ENCODE measurements around the gene COPE.

The COPE gene

DNA sequence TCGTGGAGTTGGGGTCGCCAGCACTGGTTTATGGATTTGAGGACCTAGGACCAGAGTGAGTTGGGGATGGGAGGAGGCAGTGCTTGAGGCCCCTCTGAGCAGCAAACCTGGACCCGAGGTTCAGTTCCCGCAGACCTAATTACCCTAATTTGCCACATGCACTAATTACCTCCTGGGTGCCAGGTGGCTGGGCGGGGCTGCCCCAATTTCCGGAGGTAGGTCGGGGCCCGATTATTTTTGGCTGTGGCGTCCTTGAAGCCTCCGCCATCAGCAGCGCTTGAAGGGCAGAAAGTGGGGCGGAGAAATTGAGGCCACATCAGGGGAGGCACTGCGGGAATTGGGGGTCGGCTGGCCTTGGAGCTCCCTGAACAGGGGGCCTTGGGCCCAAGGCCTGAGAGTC, 27.7 kb upstream of the COPE start:
- H3K4me1 ChIP-seq (ENCODE audit: insufficient read depth, low read length), result no peaks in the 10 kb centered on the region

DNA sequence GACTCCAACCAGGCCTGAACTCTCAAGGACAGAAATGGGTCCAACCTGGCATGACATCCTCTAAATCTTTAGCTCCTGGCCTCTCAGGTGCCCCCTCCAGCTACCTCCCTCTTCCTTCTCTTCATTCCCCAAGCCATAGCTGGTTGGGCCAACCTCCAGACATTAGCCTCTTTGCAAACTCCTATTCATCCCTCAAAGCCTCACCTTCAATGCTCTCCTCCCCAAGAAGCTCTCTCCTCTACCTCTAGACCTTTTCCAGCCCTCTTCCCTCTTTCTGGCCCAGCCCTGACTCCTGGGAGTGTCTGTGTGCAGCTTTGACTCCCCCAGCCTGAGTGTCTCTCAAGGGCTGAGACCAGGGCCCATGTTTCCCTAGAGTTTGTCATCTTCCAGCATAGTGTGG, 27.1 kb upstream of the COPE start:
- Histone ChIP-seq H3K9me3 (ENCODE audit: control insufficient read depth, insufficient read depth, low read length) (no peaks in the 10 kb centered on the region), H3K4me1 (ENCODE audit: insufficient read depth, low read length) (peaks cover 5% of the 10 kb centered on the region; the same call in 1 of the 2 replicates), H3K9ac (ENCODE audit: low read depth, low read length) (no peak overlapping the region), H3K36me3 (ENCODE audit: insufficient read depth, low read length) (no peaks in the 10 kb centered on the region)

More for the DNA sequence above, 27.7 kb upstream of the COPE start:
- H3K9ac ChIP-seq (ENCODE audit: low read depth, low read length), result no peak overlapping the region
- no peaks in the 10 kb centered on the region for H3K36me3 ChIP-seq (ENCODE audit: insufficient read depth, low read length)
- no peaks in the 10 kb centered on the region for H3K9me3 ChIP-seq (ENCODE audit: control insufficient read depth, insufficient read depth, low read length)

DNA sequence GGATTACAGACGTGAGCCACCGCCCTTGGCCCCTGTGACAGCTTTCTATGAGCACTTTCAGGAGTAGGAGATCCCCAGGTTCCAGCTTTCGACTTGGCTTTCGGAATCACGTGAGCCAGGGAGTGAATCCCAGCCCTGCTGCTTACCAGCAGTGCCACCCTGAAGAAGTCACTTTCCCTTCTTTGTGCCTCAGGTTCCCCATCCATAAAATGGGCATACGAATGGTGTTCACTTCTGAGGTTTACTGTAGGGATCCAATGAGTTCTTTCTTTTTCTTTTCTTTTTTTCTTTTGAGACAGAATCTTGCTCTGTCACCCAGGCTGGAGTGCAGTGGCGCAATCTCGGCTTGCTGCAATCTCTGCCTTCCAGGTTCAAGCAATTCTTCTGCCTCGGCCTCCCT, 26.1 kb upstream of the COPE start:
- Histone ChIP-seq H3K9me3 (ENCODE audit: control insufficient read depth, insufficient read depth, low read length) (no peaks in the 10 kb centered on the region), H3K36me3 (ENCODE audit: insufficient read depth, low read length) (no peaks in the 10 kb centered on the region), H3K4me1 (ENCODE audit: insufficient read depth, low read length) (peaks cover 5% of the 10 kb centered on the region; the same call in 1 of the 2 replicates), H3K9ac (ENCODE audit: low read depth, low read length) (no peak overlapping the region)

DNA sequence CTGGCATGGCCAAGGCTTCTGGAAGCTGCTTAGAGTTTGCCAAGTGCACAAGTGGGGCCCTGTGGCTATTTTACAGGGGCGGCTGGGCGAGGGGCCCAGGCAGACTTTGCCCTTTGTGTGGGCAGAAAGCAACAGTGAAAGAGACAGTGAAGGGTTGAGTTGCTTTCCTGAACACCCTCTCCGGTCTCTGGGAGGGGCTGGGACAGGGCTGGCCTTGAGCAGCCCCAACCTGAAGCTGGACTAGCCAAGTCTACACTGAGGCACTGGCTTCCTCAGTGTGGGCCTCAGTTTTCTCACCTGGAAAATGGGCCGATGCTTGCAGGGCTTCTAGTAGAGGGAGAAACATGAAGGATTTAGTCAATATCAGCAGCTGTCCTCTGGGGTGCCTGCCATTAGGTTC, 24.3 kb upstream of the COPE start:
- peaks cover 11% of the 10 kb centered on the region; the same call in 1 of the 2 replicates for H3K4me1 ChIP-seq (ENCODE audit: insufficient read depth, low read length)
- no peaks in the 10 kb centered on the region for H3K36me3 ChIP-seq (ENCODE audit: insufficient read depth, low read length)
- H3K9me3 ChIP-seq (ENCODE audit: control insufficient read depth, insufficient read depth, low read length), result no peaks in the 10 kb centered on the region
- no peak overlapping the region for H3K9ac ChIP-seq (ENCODE audit: low read depth, low read length)

DNA sequence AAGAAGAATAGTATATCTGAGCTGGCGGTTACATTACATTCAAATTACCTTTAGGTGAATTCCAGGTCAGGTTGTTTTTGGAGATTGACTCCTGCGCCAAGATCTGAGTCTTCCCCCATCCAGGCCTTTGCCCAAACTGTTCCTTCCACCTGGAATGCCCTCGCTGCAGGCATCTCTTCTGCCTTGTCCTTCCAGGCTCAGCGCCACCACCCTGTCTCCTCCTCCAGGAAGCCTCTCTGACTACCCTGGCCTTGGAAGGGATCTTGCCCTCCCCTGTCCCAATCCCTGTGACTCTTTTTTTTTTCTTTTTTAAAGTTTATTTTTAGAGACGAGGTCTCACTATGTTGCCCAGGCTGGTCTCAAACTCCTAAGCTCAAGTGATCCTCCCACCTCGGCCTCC, 23.5 kb upstream of the COPE start:
- Histone ChIP-seq H3K4me1 (ENCODE audit: insufficient read depth, low read length) (peaks cover 11% of the 10 kb centered on the region; the same call in 1 of the 2 replicates), H3K9ac (ENCODE audit: low read depth, low read length) (no peak overlapping the region), H3K36me3 (ENCODE audit: insufficient read depth, low read length) (no peaks in the 10 kb centered on the region), H3K9me3 (ENCODE audit: control insufficient read depth, insufficient read depth, low read length) (no peaks in the 10 kb centered on the region)

DNA sequence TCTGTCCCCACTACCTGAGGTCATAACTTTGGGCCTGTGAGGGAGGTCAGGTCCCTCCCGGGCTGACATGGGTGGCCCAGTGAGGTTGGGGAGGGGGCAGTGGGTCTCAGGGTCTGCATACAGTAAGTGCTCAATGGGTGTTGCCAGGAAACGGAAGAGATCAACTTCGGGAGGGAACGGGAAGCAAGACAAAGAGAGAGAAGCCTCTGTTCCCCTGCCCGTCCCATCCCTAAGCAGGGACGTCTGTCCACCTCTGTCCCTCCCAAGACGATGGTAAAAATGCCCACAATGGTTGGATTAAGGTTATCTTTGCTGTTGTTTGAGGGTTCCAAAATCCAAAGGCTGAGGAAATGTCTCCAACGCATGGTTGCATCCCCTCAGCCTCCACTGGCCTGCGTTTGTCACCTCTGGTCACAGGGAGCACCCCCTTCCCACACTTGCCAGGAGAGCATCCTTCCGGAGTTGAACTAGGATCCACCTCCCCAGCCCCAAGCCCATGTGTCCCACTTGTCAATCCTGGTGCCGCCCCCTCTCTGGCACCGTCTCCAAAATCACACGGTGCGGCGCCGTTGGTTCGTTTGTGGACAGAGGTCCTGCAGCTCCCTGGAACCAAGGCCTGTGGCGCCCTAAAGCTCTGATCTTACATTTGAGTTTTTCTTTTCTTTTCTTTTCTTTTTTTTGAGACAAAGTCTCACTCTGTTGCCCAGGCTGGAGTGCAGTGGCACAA, 22.6 kb upstream of the COPE start:
- Histone ChIP-seq H3K9me3 (ENCODE audit: control insufficient read depth, insufficient read depth, low read length) (no peaks in the 10 kb centered on the region), H3K9ac (ENCODE audit: low read depth, low read length) (peak overlapping the region; percentile 36; the same call in 1 of the 2 replicates), H3K4me1 (ENCODE audit: insufficient read depth, low read length) (peaks cover 11% of the 10 kb centered on the region; the same call in 1 of the 2 replicates), H3K36me3 (ENCODE audit: insufficient read depth, low read length) (no peaks in the 10 kb centered on the region)

DNA sequence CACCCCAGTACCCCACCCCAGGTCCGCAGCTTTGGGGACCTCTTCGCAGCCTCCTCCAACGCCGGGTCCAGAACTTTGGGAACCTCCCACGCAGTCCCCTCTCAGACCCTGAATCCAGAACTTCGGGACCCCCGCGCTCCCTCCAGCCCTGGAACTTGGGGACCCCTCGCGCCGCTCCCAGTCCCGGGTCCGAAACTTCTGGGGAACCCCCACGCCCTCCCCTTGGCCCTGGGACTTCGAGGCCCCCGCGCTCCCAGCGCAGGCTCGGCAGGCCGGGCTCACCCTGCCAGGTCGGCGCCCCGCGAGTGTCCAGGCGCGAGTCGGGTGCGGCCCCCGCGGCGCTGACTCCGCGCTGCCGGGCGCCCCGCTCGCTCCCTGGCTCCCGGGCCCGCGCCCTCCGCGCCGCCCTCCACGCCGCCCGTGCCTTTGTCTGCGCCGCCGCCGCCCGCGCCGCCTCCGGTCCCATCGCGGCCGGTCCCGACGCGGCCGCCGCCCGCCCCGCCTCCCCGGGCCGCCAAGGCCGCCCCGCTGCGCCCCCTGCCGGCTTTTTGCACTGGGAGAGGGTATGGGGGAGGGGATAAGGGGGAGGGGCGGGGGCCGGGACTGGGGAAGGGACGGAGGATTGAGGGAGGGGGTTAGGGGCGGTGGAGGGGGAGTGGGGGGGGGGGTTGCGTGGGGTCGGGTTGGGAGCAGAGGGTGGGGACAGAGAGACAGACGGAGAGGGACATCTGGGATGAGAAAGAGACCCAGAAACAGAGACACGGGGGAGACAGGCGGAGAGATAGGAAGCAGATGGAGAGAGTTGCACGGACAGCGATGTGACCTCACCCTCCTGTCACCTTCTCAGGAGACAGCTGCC, 21.8 kb upstream of the COPE start, which contains the start of gene HOMER3:
Gene HOMER3, minus strand, starts transcription at position 449 of the 859 bp plus-strand sequence. CDS start 2,235 bp downstream, outside the sequence.
- peak within 1 kb of the TSS; percentile 79 for H3K9ac ChIP-seq (ENCODE audit: low read depth, low read length)
- no peaks in the 10 kb centered on the region for H3K36me3 ChIP-seq (ENCODE audit: insufficient read depth, low read length)
- H3K9me3 ChIP-seq (ENCODE audit: control insufficient read depth, insufficient read depth, low read length), result no peaks in the 10 kb centered on the region
- peaks cover 11% of the 10 kb centered on the region; the same call in 1 of the 2 replicates for H3K4me1 ChIP-seq (ENCODE audit: insufficient read depth, low read length)

DNA sequence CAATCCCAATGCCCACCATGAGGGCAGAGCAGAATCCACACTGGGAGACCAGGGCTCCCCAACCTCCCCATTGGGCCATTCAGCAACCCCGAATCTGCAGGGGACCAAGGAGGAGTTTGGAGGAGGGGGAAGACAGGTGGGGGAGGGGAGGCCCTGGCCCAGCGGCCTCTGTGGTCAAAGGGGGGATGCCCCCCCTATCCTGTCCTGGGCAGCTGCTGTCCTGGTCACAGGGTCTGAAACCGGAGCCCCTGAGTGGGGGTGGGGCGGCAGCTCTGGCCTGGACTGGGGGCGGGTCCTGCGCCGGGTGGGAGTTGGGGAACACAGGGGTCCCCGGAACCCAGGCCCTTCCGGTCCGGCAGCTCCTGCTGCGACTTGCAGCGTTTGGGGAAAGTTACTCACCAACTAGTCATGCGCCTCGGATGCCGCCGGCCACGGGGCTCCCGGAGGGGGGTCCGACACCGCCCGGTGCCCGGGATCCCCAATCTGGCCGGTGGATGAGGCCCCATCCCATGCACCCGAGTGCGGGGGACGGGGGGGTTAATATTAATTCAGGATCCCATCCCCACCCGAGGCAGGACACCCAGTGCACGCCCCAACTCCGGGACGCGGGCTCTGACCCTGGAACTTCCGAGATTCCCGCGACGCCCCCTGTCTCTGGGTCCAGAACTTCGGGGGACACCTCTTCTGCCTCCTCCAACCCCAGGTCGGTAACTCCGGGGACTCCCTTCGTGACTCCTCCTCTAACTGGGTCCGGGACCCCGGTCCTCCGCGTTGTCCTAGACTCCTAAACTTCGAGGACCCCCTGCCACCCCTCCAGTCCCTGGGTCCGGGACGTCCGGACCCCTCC, 21.0 kb upstream of the COPE start:
- H3K9me3 ChIP-seq (ENCODE audit: control insufficient read depth, insufficient read depth, low read length), result no peaks in the 10 kb centered on the region
- H3K36me3 ChIP-seq (ENCODE audit: insufficient read depth, low read length), result no peaks in the 10 kb centered on the region
- peak overlapping the region; percentile 79 for H3K9ac ChIP-seq (ENCODE audit: low read depth, low read length)
- H3K4me1 ChIP-seq (ENCODE audit: insufficient read depth, low read length), result peaks cover 11% of the 10 kb centered on the region; the same call in 1 of the 2 replicates

DNA sequence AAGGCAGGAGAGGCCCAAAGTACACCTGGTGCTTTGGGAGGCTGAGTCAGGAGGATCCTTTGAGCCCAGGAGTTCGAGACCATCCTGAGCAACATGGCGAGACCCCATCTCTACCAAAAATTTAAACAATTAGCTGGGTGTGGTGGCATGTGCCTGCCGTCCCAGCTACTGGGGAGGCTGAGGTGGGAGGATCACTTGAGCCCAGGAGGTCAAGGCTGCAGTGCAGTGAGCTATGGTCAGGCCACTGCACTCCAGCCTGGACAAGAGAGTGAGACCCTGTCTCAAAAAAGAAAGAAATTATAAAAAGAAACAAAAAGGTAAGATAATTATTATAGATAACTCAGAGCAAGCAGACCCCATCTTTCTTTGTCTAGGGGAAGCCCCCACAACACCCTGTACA, 20.0 kb upstream of the COPE start:
- Histone ChIP-seq H3K9ac (ENCODE audit: low read depth, low read length) (peak overlapping the region; percentile 79; the same call in 1 of the 2 replicates), H3K9me3 (ENCODE audit: control insufficient read depth, insufficient read depth, low read length) (no peaks in the 10 kb centered on the region), H3K4me1 (ENCODE audit: insufficient read depth, low read length) (peaks cover 11% of the 10 kb centered on the region; the same call in 1 of the 2 replicates), H3K36me3 (ENCODE audit: insufficient read depth, low read length) (no peaks in the 10 kb centered on the region; the same call in 1 of the 2 replicates)

DNA sequence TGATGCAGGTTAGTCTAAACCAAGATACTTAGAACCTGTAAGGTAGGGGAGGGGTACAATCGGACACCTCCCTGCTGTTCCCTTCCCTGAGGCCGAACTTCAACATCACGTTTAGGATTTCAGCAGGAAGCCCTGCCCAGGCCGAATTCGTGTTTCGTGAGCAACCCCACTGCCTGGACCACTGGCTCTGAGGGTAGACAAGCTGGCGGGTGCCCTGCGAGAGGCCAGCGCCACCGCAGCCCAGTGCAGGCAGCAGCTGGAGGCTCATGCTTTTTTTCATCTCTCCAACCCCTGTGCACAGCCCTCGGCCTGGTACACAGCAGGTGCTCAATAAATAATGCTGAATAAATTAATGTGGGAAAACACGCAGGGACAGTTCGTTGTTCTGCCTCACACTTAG, 14.1 kb upstream of the COPE start:
- peaks cover 4% of the 10 kb centered on the region; the same call in 1 of the 2 replicates for H3K4me1 ChIP-seq (ENCODE audit: insufficient read depth, low read length)
- 0 out of 2 replicates have a peak overlapping the region, but pooled peaks have one; percentile 20 for H3K9ac ChIP-seq (ENCODE audit: low read depth, low read length)
- peaks cover 3% of the 10 kb centered on the region; the same call in 1 of the 2 replicates for H3K36me3 ChIP-seq (ENCODE audit: insufficient read depth, low read length)
- H3K9me3 ChIP-seq (ENCODE audit: control insufficient read depth, insufficient read depth, low read length), result no peaks in the 10 kb centered on the region

DNA sequence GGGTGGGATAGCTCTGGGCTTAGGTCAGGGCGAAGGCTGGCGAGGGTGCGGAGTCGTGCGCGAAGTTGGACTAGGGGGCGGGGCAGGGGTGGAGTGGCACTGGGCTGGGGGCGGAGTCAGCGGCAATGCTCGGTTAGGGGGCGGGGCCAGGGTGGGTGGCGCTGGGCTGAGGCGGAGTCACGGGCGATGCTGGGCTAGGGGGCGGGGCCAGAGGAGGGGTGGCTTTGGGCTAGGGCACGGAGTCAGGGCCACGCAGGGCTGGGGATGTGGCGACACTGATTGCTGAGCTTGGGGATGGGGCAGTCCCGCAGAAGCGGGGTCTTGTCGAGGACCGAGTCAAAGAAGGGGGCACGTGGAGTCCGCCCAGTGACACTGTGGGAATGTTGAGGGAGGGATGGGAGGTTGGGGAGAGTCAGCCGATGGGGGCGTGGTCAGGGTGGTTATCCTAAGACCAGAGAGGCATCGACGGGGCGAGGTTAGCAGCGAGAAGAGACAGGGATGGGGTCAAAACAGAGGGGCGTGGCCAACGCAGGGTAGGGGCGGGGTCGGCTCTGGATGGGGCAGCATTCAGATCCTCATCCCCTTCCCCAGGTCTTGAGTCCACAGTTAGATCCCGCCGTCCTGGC, 13.1 kb upstream of the COPE start:
- Histone ChIP-seq H3K36me3 (ENCODE audit: insufficient read depth, low read length) (peaks cover 3% of the 10 kb centered on the region; the same call in 1 of the 2 replicates), H3K9ac (ENCODE audit: low read depth, low read length) (peak overlapping the region; percentile 68; the same call in 1 of the 2 replicates), H3K9me3 (ENCODE audit: control insufficient read depth, insufficient read depth, low read length) (no peaks in the 10 kb centered on the region), H3K4me1 (ENCODE audit: insufficient read depth, low read length) (peaks cover 4% of the 10 kb centered on the region; the same call in 1 of the 2 replicates)

DNA sequence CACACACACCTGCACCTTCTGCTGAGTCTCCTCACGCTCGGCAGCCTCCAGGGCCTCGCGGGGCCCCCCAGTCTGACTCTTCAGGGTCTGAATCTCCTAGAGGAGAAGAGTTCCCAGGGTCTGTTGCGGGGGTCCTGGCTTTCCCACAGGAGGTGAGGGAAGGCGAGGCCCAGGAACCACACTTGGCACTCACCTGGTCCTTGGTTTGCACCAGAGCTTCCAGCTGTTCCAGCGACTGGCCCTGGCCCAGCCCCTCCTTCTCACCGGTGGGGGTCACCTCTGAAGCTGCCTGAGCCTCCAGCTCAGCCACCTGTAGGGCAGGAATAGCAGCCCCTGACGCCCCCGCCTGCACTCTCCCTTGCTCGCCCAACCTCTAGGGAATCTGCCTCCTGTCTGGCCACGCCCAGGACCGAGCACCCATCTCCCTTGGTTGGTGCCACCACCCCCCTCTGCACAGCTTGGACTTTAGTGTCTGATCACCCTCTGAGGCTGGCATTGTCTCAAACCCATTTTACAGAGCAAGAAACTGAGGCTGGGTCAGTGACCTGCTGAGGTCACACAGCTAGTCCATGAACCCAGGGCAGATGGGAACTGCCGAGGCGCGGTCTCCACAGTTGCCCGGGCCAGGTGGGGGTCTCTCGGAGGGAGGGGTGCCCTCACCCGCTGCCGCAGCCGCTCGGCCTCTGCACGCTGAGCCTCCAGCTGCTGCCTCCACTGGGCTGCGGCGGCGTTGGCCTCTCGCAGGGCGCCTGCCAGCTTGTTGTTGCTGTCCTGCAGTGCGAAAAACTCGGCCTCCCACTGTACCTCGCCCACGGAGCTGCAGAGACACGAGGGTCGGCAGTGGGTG, 12.4 kb upstream of the COPE start:
- peaks cover 3% of the 10 kb centered on the region; the same call in 1 of the 2 replicates for H3K36me3 ChIP-seq (ENCODE audit: insufficient read depth, low read length)
- H3K9ac ChIP-seq (ENCODE audit: low read depth, low read length), result no peak overlapping the region
- H3K9me3 ChIP-seq (ENCODE audit: control insufficient read depth, insufficient read depth, low read length), result no peaks in the 10 kb centered on the region
- peaks cover 4% of the 10 kb centered on the region; the same call in 1 of the 2 replicates for H3K4me1 ChIP-seq (ENCODE audit: insufficient read depth, low read length)
